ENCODE data around the gene NUAK2. TPM values are rescaled to one million over a fixed set of nuclear protein-coding genes. Genes with fewer than 3 reads are reported as not detected.

Gene NUAK2
- polyA plus RNA-seq, 3 donors, result 9.1 to 44.9 (median 21.9) TPM

- Histone ChIP-seq H3K79me2 (ENCODE audit: insufficient read depth, low read length) (no peaks in the 10 kb centered on the region), H3K36me3 (replicated peaks in 1 of 2; ENCODE audit: control insufficient read depth in 1 of 2, insufficient read depth in 2 of 2, low read length in 2 of 2) (no peaks in the 10 kb centered on the region), H3K4me3 (replicated peaks in 1 of 3; ENCODE audit: low read depth in 2 of 3, low read length in 3 of 3) (no peak overlapping the region), H3K4me1 (ENCODE audit: control insufficient read depth in 1 of 2, insufficient read depth in 2 of 2, low read length in 2 of 2) (peaks cover 17 to 26% of the 10 kb centered on the region in 2 donors), H3K9me3 (replicated peaks in 1 of 2; ENCODE audit: control insufficient read depth in 1 of 2, insufficient read depth in 1 of 2, low read length in 2 of 2) (no peaks in the 10 kb centered on the region), H3K27ac (ENCODE audit: low read depth in 1 of 2, low read length in 2 of 2) (no peak overlapping the region), H4K20me1 (ENCODE audit: insufficient read depth, low read length) (no peaks in the 10 kb centered on the region), H3K4me2 (replicated peaks; ENCODE audit: extremely low read depth, low read length, poor library complexity, severe bottlenecking) (no peak overlapping the region), H3K27me3 (ENCODE audit: control insufficient read depth in 2 of 2, insufficient read depth in 2 of 2, low read length in 2 of 2) (no peaks in the 10 kb centered on the region), H2AFZ (ENCODE audit: insufficient read depth, low read depth, low read length, poor library complexity, severe bottlenecking) (no peak overlapping the region), H3K9ac (ENCODE audit: insufficient read depth, low read length, poor library complexity, severe bottlenecking) (no peak overlapping the region)
- Mint-ChIP-seq H3K4me1 (peaks cover 25% of the 10 kb centered on the region), H3K36me3 (no peaks in the 10 kb centered on the region), H3K4me3 (no peak overlapping the region), H3K9me3 (no peaks in the 10 kb centered on the region), H3K27ac (no peak overlapping the region), H3K27me3 (ENCODE audit: low read depth in 3 of 3) (peaks cover 2 to 10% (median 5%) of the 10 kb centered on the region in 3 donors)
- DNase-seq, result no peak
- intact Hi-C loops (cut with micrococcal nuclease), result loop anchor here (5.0 to 10.0 kb wide), 3 partner anchors 132 to 270 kb away; partner anchors contain the start of gene RBBP5 (in 2 of the 2)
- WGBS (ENCODE audit: insufficient coverage), result 97% methylated on average over 15 of the region's 19 CpGs
- no peak for TF ChIP-seq CTCF (IDR thresholded peaks at IDR 0.05)
Measured at GRCh38 chr1:205256951-205257625, 64.5 kb downstream of the NUAK2 start.

GRCh38 chr1:205255941-205256780, 65.4 kb downstream of the NUAK2 start:
- peaks cover 8 to 17% of the 10 kb centered on the region in 2 donors for H3K4me1 ChIP-seq (ENCODE audit: control insufficient read depth in 1 of 2, insufficient read depth in 2 of 2, low read length in 2 of 2)
- H4K20me1 ChIP-seq (ENCODE audit: insufficient read depth, low read length), result no peaks in the 10 kb centered on the region
- H3K9ac ChIP-seq (ENCODE audit: insufficient read depth, low read length, poor library complexity, severe bottlenecking), result no peak overlapping the region
- H3K4me2 ChIP-seq (replicated peaks; ENCODE audit: extremely low read depth, low read length, poor library complexity, severe bottlenecking), result no peak overlapping the region
- intact Hi-C loops (cut with micrococcal nuclease), result loop anchor here (5.0 to 10.0 kb wide), 3 partner anchors 131 to 269 kb away; partner anchors contain the start of gene RBBP5 (in 2 of the 2)
- H3K27ac Mint-ChIP-seq, result no peak overlapping the region
- no peaks in the 10 kb centered on the region for H3K36me3 Mint-ChIP-seq
- peak; percentile 85 for TF ChIP-seq CTCF (IDR thresholded peaks at IDR 0.05)
- H2AFZ ChIP-seq (ENCODE audit: insufficient read depth, low read depth, low read length, poor library complexity, severe bottlenecking), result peak overlapping the region; percentile 68
- H3K27me3 ChIP-seq (ENCODE audit: control insufficient read depth in 2 of 2, insufficient read depth in 2 of 2, low read length in 2 of 2), result no peaks in the 10 kb centered on the region
- H3K4me3 Mint-ChIP-seq, result no peak overlapping the region
- H3K79me2 ChIP-seq (ENCODE audit: insufficient read depth, low read length), result no peaks in the 10 kb centered on the region
- no peaks in the 10 kb centered on the region for H3K36me3 ChIP-seq (replicated peaks in 1 of 2; ENCODE audit: control insufficient read depth in 1 of 2, insufficient read depth in 2 of 2, low read length in 2 of 2)
- H3K4me1 Mint-ChIP-seq, result peaks cover 16% of the 10 kb centered on the region
- H3K9me3 ChIP-seq (replicated peaks in 1 of 2; ENCODE audit: control insufficient read depth in 1 of 2, insufficient read depth in 1 of 2, low read length in 2 of 2), result no peaks in the 10 kb centered on the region
- no peak overlapping the region for H3K27ac ChIP-seq (ENCODE audit: low read depth in 1 of 2, low read length in 2 of 2)
- peaks cover 0 to 6% (median 5%) of the 10 kb centered on the region in 3 donors for H3K27me3 Mint-ChIP-seq (ENCODE audit: low read depth in 3 of 3)
- DNase-seq, result peak; percentile 80 to 85 (median 84)
- no peaks in the 10 kb centered on the region for H3K9me3 Mint-ChIP-seq
- H3K4me3 ChIP-seq (replicated peaks in 1 of 3; ENCODE audit: low read depth in 2 of 3, low read length in 3 of 3), result no peak overlapping the region
- WGBS (ENCODE audit: insufficient coverage), result 28% methylated on average over 4 of the region's 8 CpGs

Small RNAs within 50 kb of the gene (small RNA-seq; reads per million reads assigned to genes)
- not detected for gene SNRPGP10 (ENCODE audit: insufficient read length, low read depth)

Other genes starting within 250 kb of the NUAK2 start
- gene TMEM81, start 237.3 kb downstream of the NUAK2 start, polyA plus RNA-seq, result 1 to 10 TPM in 1 of 3 donors, under 1 TPM in 2; 0.17 to 1.5 (median 0.36) TPM
- gene RBBP5, start 199.8 kb downstream of the NUAK2 start, polyA plus RNA-seq, result 10 to 100 TPM in 1 of 3 donors, 1 to 10 TPM in 2; 4.9 to 10.2 (median 8.1) TPM
- gene DSTYK, start 110.0 kb downstream of the NUAK2 start, polyA plus RNA-seq, result 1 to 10 TPM; 2.9 to 6.5 (median 3.8) TPM
- gene TMCC2, start 93.8 kb downstream of the NUAK2 start, polyA plus RNA-seq, result under 1 TPM in 2 of 3 donors, not detected in 1; 0.16 to 0.27 TPM
- not detected for gene KLHDC8A, start 35.2 kb upstream of the NUAK2 start, polyA plus RNA-seq
- not detected for gene LEMD1, start 100.3 kb upstream of the NUAK2 start, polyA plus RNA-seq
- not detected for gene BLACAT1, start 134.3 kb upstream of the NUAK2 start, polyA plus RNA-seq
- gene CDK18, start 182.9 kb upstream of the NUAK2 start, polyA plus RNA-seq, result 1 to 10 TPM in 1 of 3 donors, under 1 TPM in 2; 0.48 to 4.4 (median 0.66) TPM